Measurements from ENCODE around the gene DAGLA. TPM values are rescaled to one million over a fixed set of nuclear protein-coding genes. Genes with fewer than 3 reads are reported as not detected.

The DAGLA gene
- total RNA-seq, 2 donors from 2014 or later = 7.0 to 9.9 TPM

DNA sequence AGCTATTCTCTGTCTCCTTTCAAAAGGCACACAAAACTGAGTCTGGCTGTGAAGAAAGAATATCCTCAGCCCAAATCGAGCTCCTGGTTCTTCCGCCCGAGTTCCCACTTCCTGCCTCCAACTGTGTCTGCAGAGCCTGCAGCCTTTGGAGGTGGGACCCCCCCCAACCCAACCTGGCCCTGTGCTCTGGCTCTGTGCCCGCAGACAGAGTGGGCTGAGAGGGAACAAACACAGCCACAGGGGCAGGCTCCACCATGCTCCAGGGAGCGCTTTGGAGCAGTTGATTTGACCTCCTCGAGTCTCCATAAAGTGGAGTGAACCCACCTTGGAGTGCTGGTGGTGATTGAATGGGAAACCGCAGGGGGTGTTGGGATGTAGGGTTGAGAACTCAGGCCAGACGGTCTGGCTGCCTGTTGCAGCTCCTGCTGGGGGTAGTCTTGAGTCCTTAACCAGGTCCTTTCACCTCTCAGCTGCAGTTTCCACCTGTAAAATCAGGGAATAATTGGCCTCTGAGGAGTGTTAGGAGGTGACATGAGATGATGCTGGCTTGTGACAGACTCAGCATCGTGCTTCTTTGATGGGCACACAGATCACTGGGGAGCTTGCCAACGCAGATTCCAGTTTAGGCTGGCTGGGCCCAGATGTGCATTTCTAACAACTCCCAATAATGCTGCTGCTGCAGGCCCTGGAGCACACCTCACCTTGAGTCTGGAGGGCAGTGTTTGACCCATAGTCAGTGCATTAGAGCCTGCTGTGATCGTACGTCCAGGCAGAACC, 11.4 kb downstream of the DAGLA start:
- TF ChIP-seq, protein P1, sequence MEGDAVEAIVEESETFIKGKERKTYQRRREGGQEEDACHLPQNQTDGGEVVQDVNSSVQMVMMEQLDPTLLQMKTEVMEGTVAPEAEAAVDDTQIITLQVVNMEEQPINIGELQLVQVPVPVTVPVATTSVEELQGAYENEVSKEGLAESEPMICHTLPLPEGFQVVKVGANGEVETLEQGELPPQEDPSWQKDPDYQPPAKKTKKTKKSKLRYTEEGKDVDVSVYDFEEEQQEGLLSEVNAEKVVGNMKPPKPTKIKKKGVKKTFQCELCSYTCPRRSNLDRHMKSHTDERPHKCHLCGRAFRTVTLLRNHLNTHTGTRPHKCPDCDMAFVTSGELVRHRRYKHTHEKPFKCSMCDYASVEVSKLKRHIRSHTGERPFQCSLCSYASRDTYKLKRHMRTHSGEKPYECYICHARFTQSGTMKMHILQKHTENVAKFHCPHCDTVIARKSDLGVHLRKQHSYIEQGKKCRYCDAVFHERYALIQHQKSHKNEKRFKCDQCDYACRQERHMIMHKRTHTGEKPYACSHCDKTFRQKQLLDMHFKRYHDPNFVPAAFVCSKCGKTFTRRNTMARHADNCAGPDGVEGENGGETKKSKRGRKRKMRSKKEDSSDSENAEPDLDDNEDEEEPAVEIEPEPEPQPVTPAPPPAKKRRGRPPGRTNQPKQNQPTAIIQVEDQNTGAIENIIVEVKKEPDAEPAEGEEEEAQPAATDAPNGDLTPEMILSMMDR (IDR thresholded peaks at IDR 0.05) = no peak
- TF ChIP-seq POLR2A (IDR thresholded peaks at IDR 0.05) = no peak
- Histone ChIP-seq H3K9me3 (no peaks in the 10 kb centered on the region), H3K27ac (peak overlapping the region in 3 of 4 donors; percentile 18 to 46 (median 39)), H3K27me3 (no peaks in the 10 kb centered on the region), H3K4me3 (no peak overlapping the region), H3K36me3 (replicated peaks in 1 of 2; ENCODE audit: insufficient read depth in 1 of 2, low read depth in 2 of 2) (no peaks in the 10 kb centered on the region), H3K4me1 (peaks cover 78% of the 10 kb centered on the region)
- intact Hi-C loops (cut with DNase I) = no loop called here
- ATAC-seq (no peak), DNase-seq (peak in 1 of 4 donors; percentile 13)
- WGBS, 2 donors = 73 to 85% methylated on average over 9 to 12 of the region's 12 CpGs

DNA sequence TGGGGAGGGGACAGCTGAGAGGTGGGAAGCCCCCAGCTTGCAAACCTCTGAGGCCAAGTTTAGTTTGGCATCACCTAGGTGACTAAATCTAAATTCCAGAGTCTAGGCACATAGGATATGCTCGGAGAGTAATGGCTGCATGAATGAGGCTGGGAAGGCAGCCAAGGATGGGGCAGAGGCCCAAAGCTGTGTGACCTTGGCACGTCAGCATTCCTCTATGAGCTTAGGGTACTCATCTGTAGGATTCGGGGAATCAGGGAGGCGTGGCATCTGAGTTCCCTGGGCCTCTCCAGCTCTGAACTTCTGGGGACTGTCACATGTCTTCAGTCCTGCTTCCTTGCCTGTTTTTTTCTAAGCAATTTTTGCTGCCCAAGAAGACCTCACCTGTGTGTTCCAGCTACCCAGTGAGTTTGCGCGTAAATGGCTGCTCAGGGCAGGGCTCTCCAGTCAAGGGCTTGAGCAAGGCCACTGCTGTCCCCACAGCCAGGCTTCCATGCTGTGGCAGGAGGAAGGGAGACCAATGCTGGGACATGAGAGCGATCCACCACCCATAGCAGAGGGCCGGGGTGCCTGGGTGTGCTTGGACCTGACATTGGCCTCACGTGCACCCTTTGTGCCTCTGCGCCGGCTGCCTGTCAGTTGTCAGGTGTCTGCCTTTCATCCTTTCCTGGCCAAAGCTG, 13.9 kb downstream of the DAGLA start:
- no peak for ATAC-seq
- peak in 3 of 4 donors; percentile 48 to 65 (median 63) for DNase-seq
- peak overlapping the region; percentile 75 to 96 (median 90) for H3K27ac ChIP-seq
- no peaks in the 10 kb centered on the region for H3K9me3 ChIP-seq
- peaks cover 85% of the 10 kb centered on the region for H3K4me1 ChIP-seq
- H3K27me3 ChIP-seq = no peaks in the 10 kb centered on the region
- H3K36me3 ChIP-seq (replicated peaks in 1 of 2; ENCODE audit: insufficient read depth in 1 of 2, low read depth in 2 of 2) = no peaks in the 10 kb centered on the region
- 67 to 76% methylated on average over 6 to 11 of the region's 11 CpGs for WGBS, 2 donors
- TF ChIP-seq, protein P1 (IDR thresholded peaks at IDR 0.05) = no peak
- TF ChIP-seq POLR2A (IDR thresholded peaks at IDR 0.05) = no peak
- no peak overlapping the region for H3K4me3 ChIP-seq
- intact Hi-C loops (cut with DNase I) = no loop called here

DNA sequence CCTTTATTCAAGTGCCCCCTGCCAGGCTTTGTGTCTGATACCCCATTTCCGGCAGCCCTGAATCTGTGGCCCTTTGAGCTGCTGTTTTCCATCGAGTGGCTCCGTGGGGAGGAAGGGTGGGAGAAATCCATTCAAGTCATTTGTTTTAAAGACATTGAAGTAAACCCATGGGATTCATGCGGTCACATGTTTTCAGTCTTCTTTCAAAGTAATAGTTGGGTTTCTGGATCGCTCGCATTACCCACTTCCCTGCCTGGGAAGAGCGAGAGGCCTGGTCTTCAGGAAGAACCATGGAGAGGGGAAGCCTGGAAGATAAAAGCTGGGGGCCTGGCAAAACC, 14.4 kb downstream of the DAGLA start:
- TF ChIP-seq POLR2A (IDR thresholded peaks at IDR 0.05) = no peak
- TF ChIP-seq, protein P1 (IDR thresholded peaks at IDR 0.05) = no peak
- ATAC-seq (no peak), DNase-seq (no peak)
- H3K27ac ChIP-seq = peak overlapping the region; percentile 75 to 96 (median 90)
- no peak overlapping the region for H3K4me3 ChIP-seq
- no peaks in the 10 kb centered on the region for H3K9me3 ChIP-seq
- H3K27me3 ChIP-seq = no peaks in the 10 kb centered on the region
- peaks cover 86% of the 10 kb centered on the region for H3K4me1 ChIP-seq
- 63 to 81% methylated on average over 7 of the region's 7 CpGs for WGBS, 2 donors
- no peaks in the 10 kb centered on the region for H3K36me3 ChIP-seq (replicated peaks in 1 of 2; ENCODE audit: insufficient read depth in 1 of 2, low read depth in 2 of 2)
- intact Hi-C loops (cut with DNase I) = no loop called here

DNA sequence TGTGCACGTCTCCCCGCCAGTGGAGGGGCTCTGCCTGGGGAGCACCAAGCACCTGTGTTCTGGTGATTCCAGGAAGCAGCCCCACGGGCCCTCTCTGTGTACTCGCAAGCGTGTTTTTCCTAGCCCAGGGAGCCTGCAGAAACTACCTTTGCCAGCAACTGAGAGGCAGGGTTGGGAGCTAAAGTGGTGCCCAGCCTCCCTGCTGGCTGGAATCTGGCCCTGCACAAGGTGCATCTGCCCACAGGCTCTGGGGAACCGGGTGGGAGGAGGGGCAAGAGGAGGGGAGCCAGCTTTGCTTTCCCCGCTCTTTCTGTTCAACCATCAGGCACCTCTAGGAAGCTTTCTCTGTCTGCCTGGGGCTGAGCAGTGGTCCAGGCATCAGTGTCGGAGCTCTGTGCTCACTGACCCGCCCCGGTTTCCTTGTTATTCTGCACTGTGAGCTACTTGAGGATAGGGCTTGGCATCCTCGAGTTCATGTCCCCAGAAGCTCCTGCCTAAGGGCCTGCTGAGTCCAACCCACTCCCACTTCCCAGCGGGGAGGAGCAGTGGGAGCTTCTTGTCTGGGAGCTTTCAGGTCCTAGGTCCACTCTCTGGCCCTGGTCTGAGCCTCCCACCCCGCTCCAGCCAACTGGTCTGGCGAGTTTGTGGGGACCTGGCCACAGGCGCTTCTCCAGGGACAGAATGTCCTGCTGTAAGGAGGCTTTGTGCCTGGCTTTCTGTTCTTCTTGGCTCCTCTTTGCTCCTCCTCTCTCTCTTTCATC, 14.9 kb downstream of the DAGLA start:
- TF ChIP-seq POLR2A (IDR thresholded peaks at IDR 0.05) = no peak
- TF ChIP-seq, protein P1 (IDR thresholded peaks at IDR 0.05) = peak in 5 of 7 experiments; percentile 9 to 44 (median 37)
- Histone ChIP-seq H3K4me3 (no peak overlapping the region), H3K27me3 (no peaks in the 10 kb centered on the region), H3K36me3 (replicated peaks in 1 of 2; ENCODE audit: insufficient read depth in 1 of 2, low read depth in 2 of 2) (no peaks in the 10 kb centered on the region), H3K27ac (peak overlapping the region; percentile 75 to 96 (median 90)), H3K4me1 (peaks cover 90% of the 10 kb centered on the region), H3K9me3 (no peaks in the 10 kb centered on the region)
- WGBS, 2 donors = 62 to 70% methylated on average over 12 to 15 of the region's 15 CpGs
- DNase-seq = peak; percentile 48 to 78 (median 68)
- intact Hi-C loops (cut with DNase I) = no loop called here
- peak; percentile 3 for ATAC-seq
